Measurements from ENCODE around the gene FAM222B.

Gene FAM222B

GRCh38 chr17:28710861-28711722 is 131.5 kb downstream of the FAM222B start:
- peak; percentile 85 for DNase-seq

DNA sequence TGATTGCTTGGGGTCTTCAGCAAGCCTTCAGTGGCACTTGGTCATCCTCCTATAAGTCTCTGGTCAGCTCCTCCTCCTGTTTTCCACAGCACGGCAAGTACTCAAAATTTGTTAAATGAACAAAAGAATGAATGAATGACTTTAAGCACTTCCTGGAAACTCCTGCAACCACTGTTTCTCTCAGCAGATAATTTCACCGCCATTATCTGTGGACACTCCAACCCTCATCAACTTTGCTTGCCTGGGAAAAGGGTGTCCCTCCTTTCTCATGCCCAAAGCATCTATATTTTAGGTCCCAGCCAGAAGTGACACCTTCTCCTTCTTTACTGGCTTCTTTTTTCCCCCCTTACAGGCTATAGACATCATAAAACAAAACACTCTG is 135.3 kb downstream of the FAM222B start:
- no peak for DNase-seq

- no peak for DNase-seq
Observed at GRCh38 chr17:28706471-28707338, 135.9 kb downstream of the FAM222B start.

All from NCI-H1694 (cell line).